Measurements from ENCODE around the gene FOXP1. TPM values are rescaled to one million over a fixed set of nuclear protein-coding genes. Genes with fewer than 3 reads are reported as not detected.

FOXP1 gene
- total RNA-seq, 1 donor: 195 TPM

DNA sequence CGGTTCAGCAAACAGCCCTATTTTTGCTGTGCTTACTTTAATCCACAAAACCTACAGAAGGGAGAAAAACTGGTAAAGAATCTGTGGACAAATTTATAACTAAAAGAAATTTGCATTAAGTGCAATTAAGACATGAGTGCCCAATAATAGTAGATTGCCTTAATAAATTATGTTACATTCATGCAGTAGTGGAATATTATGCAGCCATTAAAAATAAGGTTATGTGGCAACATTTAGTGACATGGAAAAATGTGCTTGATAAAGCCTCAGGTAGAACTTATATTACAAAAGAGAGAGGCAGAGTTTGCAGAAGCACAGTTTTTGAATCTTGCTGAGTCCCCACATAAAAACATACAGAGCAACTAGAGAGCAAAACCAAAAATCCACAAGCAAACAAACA is 253.0 kb downstream of the FOXP1 start:
- DNase-seq (ENCODE audit: insufficient read length, low spot score, missing footprints): no peak
- Histone ChIP-seq H3K9me3 (ENCODE audit: low read depth, low read length) (no peaks in the 10 kb centered on the region), H3K4me1 (ENCODE audit: insufficient read depth, low read length) (no peaks in the 10 kb centered on the region), H3K79me2 (ENCODE audit: insufficient read depth, low read length) (peaks cover 16% of the 10 kb centered on the region), H4K20me1 (ENCODE audit: insufficient read depth, low read length) (peaks cover 2% of the 10 kb centered on the region), H3K36me3 (ENCODE audit: insufficient read depth, low read length) (peaks cover 11% of the 10 kb centered on the region), H3K27me3 (ENCODE audit: insufficient read depth, low read length) (no peaks in the 10 kb centered on the region), H3K4me3 (ENCODE audit: insufficient read depth, low read length) (no peak overlapping the region), H3K27ac (ENCODE audit: low read depth, low read length) (no peak overlapping the region), H2AFZ (ENCODE audit: low read length) (no peak overlapping the region), H3K4me2 (ENCODE audit: insufficient read depth, low read length) (no peak overlapping the region)
- TF ChIP-seq, protein P1, sequence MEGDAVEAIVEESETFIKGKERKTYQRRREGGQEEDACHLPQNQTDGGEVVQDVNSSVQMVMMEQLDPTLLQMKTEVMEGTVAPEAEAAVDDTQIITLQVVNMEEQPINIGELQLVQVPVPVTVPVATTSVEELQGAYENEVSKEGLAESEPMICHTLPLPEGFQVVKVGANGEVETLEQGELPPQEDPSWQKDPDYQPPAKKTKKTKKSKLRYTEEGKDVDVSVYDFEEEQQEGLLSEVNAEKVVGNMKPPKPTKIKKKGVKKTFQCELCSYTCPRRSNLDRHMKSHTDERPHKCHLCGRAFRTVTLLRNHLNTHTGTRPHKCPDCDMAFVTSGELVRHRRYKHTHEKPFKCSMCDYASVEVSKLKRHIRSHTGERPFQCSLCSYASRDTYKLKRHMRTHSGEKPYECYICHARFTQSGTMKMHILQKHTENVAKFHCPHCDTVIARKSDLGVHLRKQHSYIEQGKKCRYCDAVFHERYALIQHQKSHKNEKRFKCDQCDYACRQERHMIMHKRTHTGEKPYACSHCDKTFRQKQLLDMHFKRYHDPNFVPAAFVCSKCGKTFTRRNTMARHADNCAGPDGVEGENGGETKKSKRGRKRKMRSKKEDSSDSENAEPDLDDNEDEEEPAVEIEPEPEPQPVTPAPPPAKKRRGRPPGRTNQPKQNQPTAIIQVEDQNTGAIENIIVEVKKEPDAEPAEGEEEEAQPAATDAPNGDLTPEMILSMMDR (IDR thresholded peaks at IDR 0.05; ENCODE audit: extremely low read depth, low read depth, low read length): no peak

DNA sequence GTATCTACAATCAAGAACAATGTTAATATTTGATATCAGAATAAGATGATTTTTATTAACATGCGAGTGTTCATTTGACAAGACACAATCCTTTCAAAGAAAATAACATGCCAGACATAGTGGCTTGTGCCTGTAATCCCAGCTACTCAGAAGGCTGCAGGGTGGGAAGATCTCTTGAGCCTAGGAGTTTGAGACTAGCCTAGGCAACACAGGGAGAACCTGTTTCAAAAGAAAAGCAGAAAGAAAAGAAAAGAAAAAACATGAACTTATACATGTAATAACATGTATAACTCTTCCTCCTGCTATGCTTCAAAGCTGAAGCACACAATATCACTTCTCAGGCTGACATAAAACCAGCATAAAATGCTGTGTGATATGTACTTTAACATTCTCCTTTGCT is 253.7 kb downstream of the FOXP1 start:
- TF ChIP-seq, protein P1 (IDR thresholded peaks at IDR 0.05; ENCODE audit: extremely low read depth, low read depth, low read length): no peak
- no peak for DNase-seq (ENCODE audit: insufficient read length, low spot score, missing footprints)
- H2AFZ ChIP-seq (ENCODE audit: low read length): no peak overlapping the region

DNA sequence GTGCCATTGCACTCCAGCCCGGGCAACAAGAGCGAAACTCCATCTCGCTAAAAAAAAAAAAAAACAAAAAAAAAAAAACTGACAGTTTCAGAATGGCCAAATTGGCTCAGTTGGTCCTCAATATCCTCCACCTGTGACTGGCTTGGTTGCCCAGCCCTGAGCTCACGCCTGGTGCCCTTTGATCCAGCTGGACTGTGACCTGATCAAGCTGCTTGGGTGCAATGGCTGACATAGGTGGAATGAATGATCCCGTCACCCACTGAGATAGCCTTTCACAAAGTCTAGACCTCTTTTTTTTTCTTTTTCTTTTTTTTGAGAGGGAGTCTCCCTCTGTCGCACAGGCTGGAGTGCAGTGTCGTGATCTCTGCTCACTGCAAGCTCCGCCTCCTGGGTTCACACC is 254.6 kb downstream of the FOXP1 start:
- no peak for DNase-seq (ENCODE audit: insufficient read length, low spot score, missing footprints)
- Histone ChIP-seq H3K4me1 (ENCODE audit: insufficient read depth, low read length) (no peaks in the 10 kb centered on the region), H3K27ac (ENCODE audit: low read depth, low read length) (no peak overlapping the region), H4K20me1 (ENCODE audit: insufficient read depth, low read length) (peaks cover 2% of the 10 kb centered on the region), H3K9me3 (ENCODE audit: low read depth, low read length) (no peaks in the 10 kb centered on the region), H3K79me2 (ENCODE audit: insufficient read depth, low read length) (peaks cover 14% of the 10 kb centered on the region), H3K36me3 (ENCODE audit: insufficient read depth, low read length) (peaks cover 9% of the 10 kb centered on the region), H3K4me3 (ENCODE audit: insufficient read depth, low read length) (no peak overlapping the region), H3K27me3 (ENCODE audit: insufficient read depth, low read length) (no peaks in the 10 kb centered on the region), H3K4me2 (ENCODE audit: insufficient read depth, low read length) (no peak overlapping the region), H2AFZ (ENCODE audit: low read length) (no peak overlapping the region)
- TF ChIP-seq, protein P1 (IDR thresholded peaks at IDR 0.05; ENCODE audit: extremely low read depth, low read depth, low read length): no peak

More for the DNA sequence above, 253.7 kb downstream of the FOXP1 start:
- Histone ChIP-seq H3K79me2 (ENCODE audit: insufficient read depth, low read length) (peaks cover 12% of the 10 kb centered on the region), H3K36me3 (ENCODE audit: insufficient read depth, low read length) (peaks cover 11% of the 10 kb centered on the region), H3K27ac (ENCODE audit: low read depth, low read length) (no peak overlapping the region), H3K27me3 (ENCODE audit: insufficient read depth, low read length) (no peaks in the 10 kb centered on the region), H3K4me3 (ENCODE audit: insufficient read depth, low read length) (no peak overlapping the region), H3K9me3 (ENCODE audit: low read depth, low read length) (no peaks in the 10 kb centered on the region), H4K20me1 (ENCODE audit: insufficient read depth, low read length) (peaks cover 2% of the 10 kb centered on the region), H3K4me1 (ENCODE audit: insufficient read depth, low read length) (no peaks in the 10 kb centered on the region), H3K4me2 (ENCODE audit: insufficient read depth, low read length) (no peak overlapping the region)

DNA sequence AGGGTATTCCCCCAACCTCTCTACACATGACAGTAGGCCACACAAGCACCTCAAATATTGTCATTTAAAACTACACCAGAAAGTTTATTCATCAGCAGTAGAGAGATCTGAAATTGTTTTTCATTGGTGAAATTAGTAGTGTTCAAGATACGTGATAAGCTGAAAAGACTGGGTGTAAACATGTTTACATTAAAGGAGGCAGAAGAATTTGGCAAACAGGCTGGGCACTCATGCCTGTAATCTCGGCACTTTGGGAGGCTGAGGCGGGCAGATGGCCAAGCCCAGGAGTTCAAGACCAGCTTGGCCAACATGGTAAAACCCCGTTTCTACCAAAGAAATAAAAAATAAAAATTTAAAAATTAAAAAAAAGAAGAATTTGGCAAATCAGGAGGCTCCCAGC is 255.6 kb downstream of the FOXP1 start:
- Histone ChIP-seq H3K79me2 (ENCODE audit: insufficient read depth, low read length) (peaks cover 18% of the 10 kb centered on the region), H2AFZ (ENCODE audit: low read length) (no peak overlapping the region), H4K20me1 (ENCODE audit: insufficient read depth, low read length) (peaks cover 5% of the 10 kb centered on the region), H3K4me1 (ENCODE audit: insufficient read depth, low read length) (no peaks in the 10 kb centered on the region), H3K4me3 (ENCODE audit: insufficient read depth, low read length) (no peak overlapping the region), H3K9me3 (ENCODE audit: low read depth, low read length) (no peaks in the 10 kb centered on the region), H3K27ac (ENCODE audit: low read depth, low read length) (no peak overlapping the region), H3K36me3 (ENCODE audit: insufficient read depth, low read length) (peaks cover 5% of the 10 kb centered on the region), H3K4me2 (ENCODE audit: insufficient read depth, low read length) (no peak overlapping the region), H3K27me3 (ENCODE audit: insufficient read depth, low read length) (no peaks in the 10 kb centered on the region)
- DNase-seq (ENCODE audit: insufficient read length, low spot score, missing footprints): no peak
- TF ChIP-seq, protein P1 (IDR thresholded peaks at IDR 0.05; ENCODE audit: extremely low read depth, low read depth, low read length): no peak
